Measurements from ENCODE around the gene IQGAP2.
A peak's percentile ranks its signal among the peaks of the same experiment; 100 is the strongest.

The IQGAP2 gene

DNA sequence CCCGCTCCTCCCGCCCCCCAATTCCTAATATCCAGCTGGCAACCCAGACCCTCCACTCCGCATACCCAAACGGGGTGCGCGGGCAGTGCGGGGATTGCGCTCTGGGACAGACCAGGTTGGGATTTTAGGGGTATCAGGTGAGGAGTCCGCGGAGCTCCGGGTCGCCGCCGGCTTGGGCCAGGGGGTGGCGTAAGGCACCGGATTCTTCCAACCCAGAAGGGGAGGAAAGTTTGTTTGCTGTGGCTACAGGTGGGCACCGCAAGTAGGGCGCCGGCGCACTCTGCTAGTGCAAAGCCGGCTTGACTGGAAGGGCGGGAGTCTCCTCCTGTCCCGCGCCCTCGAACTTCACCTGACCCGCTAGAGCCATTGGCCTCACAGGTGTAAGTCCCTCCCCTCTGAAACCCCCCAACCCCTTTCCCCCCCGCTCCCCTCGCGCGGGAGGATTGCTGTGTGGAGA, 709 bp downstream of the IQGAP2 start:
- Histone ChIP-seq H3K36me3 (ENCODE audit: control insufficient read depth, low read length) (peaks cover 12% of the 10 kb centered on the region), H3K9me2 (replicated peaks; ENCODE audit: control insufficient read depth, low read length) (no peaks in the 10 kb centered on the region), H4K20me1 (ENCODE audit: control insufficient read depth, insufficient read depth, low read depth, low read length) (no peaks in the 10 kb centered on the region), H3K4me3 (ENCODE audit: low read length) (peak overlapping the region; percentile 80), H3K4me2 (ENCODE audit: low read length) (peak overlapping the region; percentile 95), H3K79me2 (ENCODE audit: control insufficient read depth, low read length) (peaks cover 53% of the 10 kb centered on the region), H3K27me3 (ENCODE audit: control insufficient read depth, low read length) (no peaks in the 10 kb centered on the region), H3K9me3 (ENCODE audit: control insufficient read depth, insufficient read depth, low read length) (no peaks in the 10 kb centered on the region), H3F3A (ENCODE audit: control insufficient read depth, insufficient read depth) (peaks cover 35% of the 10 kb centered on the region), H3K27ac (ENCODE audit: low read depth, low read length) (peak overlapping the region; percentile 94), H3K4me1 (ENCODE audit: control insufficient read depth, low read length) (peaks cover 68% of the 10 kb centered on the region)
- TF ChIP-seq, protein P1, sequence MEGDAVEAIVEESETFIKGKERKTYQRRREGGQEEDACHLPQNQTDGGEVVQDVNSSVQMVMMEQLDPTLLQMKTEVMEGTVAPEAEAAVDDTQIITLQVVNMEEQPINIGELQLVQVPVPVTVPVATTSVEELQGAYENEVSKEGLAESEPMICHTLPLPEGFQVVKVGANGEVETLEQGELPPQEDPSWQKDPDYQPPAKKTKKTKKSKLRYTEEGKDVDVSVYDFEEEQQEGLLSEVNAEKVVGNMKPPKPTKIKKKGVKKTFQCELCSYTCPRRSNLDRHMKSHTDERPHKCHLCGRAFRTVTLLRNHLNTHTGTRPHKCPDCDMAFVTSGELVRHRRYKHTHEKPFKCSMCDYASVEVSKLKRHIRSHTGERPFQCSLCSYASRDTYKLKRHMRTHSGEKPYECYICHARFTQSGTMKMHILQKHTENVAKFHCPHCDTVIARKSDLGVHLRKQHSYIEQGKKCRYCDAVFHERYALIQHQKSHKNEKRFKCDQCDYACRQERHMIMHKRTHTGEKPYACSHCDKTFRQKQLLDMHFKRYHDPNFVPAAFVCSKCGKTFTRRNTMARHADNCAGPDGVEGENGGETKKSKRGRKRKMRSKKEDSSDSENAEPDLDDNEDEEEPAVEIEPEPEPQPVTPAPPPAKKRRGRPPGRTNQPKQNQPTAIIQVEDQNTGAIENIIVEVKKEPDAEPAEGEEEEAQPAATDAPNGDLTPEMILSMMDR (IDR thresholded peaks at IDR 0.05; ENCODE audit: low read depth, low read length, poor library complexity, severe bottlenecking): peak; percentile 63
- no peak for TF ChIP-seq EZH2phosphoT487 (IDR thresholded peaks at IDR 0.05; ENCODE audit: borderline replicate concordance, low read length)

DNA sequence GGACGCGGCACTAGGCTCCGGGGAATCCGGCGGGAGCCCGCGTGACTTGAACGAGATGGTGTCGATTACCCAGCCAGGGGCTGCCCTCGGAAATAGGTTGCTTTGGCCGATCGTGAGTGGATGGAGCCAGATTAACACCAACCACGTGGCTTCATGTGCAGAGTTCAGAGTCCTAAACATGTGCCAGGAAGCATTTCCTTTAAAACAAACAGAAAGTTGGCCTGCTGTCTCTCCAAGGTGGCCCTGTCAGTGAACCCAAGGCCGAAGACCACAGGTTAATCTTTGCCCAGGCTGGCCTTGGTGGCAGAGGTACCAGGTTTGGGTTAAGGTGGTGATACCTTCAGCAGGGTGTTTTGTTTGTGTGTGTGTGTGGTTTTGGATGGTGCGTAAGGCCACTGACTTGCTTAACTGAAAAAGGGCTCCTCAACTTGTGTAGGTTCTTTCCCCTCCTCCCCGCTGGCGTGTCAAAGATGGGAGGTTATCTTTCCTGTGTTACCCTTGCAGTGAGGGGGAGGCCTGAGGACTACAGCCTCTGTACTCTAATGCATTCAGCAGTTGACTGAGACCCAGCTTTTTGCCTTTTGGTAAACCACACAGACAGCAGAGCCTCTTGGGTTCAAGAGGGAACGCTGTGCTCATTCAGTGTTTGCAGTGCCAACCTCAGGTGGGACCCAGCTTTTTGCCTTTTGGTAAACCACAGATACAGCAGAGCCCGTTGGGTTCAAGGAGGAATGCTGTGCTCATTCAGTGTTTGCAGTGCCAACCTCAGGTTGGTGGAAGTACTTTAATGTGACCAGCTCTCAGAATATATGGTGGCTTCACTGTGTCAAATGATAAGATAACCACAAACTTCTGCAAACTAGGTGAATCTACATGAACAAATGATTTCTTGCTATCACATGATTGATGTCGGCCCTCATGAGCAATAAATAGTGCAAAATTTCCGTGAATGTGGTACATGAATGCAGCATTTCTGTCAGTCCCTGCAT, 1.4 kb downstream of the IQGAP2 start:
- Histone ChIP-seq H3K9me2 (replicated peaks; ENCODE audit: control insufficient read depth, low read length) (no peaks in the 10 kb centered on the region), H3K4me1 (ENCODE audit: control insufficient read depth, low read length) (peaks cover 70% of the 10 kb centered on the region), H3K4me3 (ENCODE audit: low read length) (peak overlapping the region; percentile 80), H3K36me3 (ENCODE audit: control insufficient read depth, low read length) (peaks cover 12% of the 10 kb centered on the region), H4K20me1 (ENCODE audit: control insufficient read depth, insufficient read depth, low read depth, low read length) (0 out of 2 replicates have a peak, but pooled peaks cover 1% of the 10 kb centered on the region), H3K9me3 (ENCODE audit: control insufficient read depth, insufficient read depth, low read length) (no peaks in the 10 kb centered on the region), H3K27ac (ENCODE audit: low read depth, low read length) (peak overlapping the region; percentile 94), H3F3A (ENCODE audit: control insufficient read depth, insufficient read depth) (peaks cover 35% of the 10 kb centered on the region), H3K79me2 (ENCODE audit: control insufficient read depth, low read length) (peaks cover 61% of the 10 kb centered on the region), H3K4me2 (ENCODE audit: low read length) (peak overlapping the region; percentile 95), H3K27me3 (ENCODE audit: control insufficient read depth, low read length) (no peaks in the 10 kb centered on the region)
- no peak for TF ChIP-seq EZH2phosphoT487 (IDR thresholded peaks at IDR 0.05; ENCODE audit: borderline replicate concordance, low read length)
- TF ChIP-seq, protein P1 (IDR thresholded peaks at IDR 0.05; ENCODE audit: low read depth, low read length, poor library complexity, severe bottlenecking): no peak

DNA sequence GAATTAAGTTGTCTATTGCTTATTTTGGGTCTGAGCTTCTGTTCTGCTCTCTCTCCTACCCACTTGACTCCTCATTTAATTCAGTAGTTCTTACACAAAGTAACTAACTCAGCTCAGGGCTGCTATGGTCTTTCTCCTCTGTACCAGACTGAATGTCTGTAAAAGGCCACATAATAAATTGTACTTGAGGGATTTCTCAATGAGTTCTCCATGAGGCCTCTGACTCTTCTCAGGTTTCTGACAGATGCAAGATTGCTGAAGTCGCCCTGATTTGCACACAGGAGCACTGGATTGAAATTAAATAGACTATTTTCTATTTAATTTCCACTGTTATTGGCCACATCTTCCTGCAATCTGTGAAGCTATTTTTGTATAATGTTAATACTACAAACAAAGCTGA, 2.9 kb downstream of the IQGAP2 start:
- H3K9me2 ChIP-seq (replicated peaks; ENCODE audit: control insufficient read depth, low read length): no peaks in the 10 kb centered on the region
- peak overlapping the region; percentile 94 for H3K27ac ChIP-seq (ENCODE audit: low read depth, low read length)
- TF ChIP-seq, protein P1 (IDR thresholded peaks at IDR 0.05; ENCODE audit: low read depth, low read length, poor library complexity, severe bottlenecking): no peak
- no peak for TF ChIP-seq EZH2phosphoT487 (IDR thresholded peaks at IDR 0.05; ENCODE audit: borderline replicate concordance, low read length)
- peaks cover 76% of the 10 kb centered on the region for H3K79me2 ChIP-seq (ENCODE audit: control insufficient read depth, low read length)
- H3K4me2 ChIP-seq (ENCODE audit: low read length): peak overlapping the region; percentile 95
- H3K4me3 ChIP-seq (ENCODE audit: low read length): peak overlapping the region; percentile 80
- H3K27me3 ChIP-seq (ENCODE audit: control insufficient read depth, low read length): no peaks in the 10 kb centered on the region
- 0 out of 2 replicates have a peak, but pooled peaks cover 6% of the 10 kb centered on the region for H4K20me1 ChIP-seq (ENCODE audit: control insufficient read depth, insufficient read depth, low read depth, low read length)
- peaks cover 35% of the 10 kb centered on the region for H3F3A ChIP-seq (ENCODE audit: control insufficient read depth, insufficient read depth)
- H3K4me1 ChIP-seq (ENCODE audit: control insufficient read depth, low read length): peaks cover 67% of the 10 kb centered on the region
- H3K9me3 ChIP-seq (ENCODE audit: control insufficient read depth, insufficient read depth, low read length): no peaks in the 10 kb centered on the region
- H3K36me3 ChIP-seq (ENCODE audit: control insufficient read depth, low read length): peaks cover 16% of the 10 kb centered on the region

Measured in DOHH2 (cell line).